ENCODE measurements around the gene FKBP8.

DNA sequence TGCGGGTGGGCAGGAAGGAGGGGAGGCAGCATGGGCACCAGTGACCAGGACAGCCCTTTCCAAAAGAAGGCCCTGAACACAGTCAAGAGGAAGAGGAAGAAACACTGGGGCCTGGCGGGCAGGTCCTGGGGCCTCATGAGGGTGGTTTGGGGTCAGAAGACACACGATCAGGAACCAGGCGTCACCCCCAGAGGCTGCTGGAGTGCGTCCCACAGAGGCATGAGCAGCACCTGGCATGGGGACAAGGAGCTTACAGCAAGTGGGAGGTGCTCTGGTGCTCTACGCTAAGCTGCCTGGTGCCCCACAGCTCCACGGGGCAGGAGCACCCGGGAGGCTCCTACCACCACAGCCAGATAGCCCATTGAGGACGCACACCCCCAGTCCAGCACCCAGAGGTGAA lies 41.5 kb downstream of the FKBP8 start:
- TF ChIP-seq, protein P1, sequence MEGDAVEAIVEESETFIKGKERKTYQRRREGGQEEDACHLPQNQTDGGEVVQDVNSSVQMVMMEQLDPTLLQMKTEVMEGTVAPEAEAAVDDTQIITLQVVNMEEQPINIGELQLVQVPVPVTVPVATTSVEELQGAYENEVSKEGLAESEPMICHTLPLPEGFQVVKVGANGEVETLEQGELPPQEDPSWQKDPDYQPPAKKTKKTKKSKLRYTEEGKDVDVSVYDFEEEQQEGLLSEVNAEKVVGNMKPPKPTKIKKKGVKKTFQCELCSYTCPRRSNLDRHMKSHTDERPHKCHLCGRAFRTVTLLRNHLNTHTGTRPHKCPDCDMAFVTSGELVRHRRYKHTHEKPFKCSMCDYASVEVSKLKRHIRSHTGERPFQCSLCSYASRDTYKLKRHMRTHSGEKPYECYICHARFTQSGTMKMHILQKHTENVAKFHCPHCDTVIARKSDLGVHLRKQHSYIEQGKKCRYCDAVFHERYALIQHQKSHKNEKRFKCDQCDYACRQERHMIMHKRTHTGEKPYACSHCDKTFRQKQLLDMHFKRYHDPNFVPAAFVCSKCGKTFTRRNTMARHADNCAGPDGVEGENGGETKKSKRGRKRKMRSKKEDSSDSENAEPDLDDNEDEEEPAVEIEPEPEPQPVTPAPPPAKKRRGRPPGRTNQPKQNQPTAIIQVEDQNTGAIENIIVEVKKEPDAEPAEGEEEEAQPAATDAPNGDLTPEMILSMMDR (IDR thresholded peaks at IDR 0.05): no peak
- no peak for TF ChIP-seq EP300 (IDR thresholded peaks at IDR 0.05)

All from sigmoid colon (tissue), 4 donors.